Measurements from ENCODE around the gene HOPX.

- TF ChIP-seq, protein P1, sequence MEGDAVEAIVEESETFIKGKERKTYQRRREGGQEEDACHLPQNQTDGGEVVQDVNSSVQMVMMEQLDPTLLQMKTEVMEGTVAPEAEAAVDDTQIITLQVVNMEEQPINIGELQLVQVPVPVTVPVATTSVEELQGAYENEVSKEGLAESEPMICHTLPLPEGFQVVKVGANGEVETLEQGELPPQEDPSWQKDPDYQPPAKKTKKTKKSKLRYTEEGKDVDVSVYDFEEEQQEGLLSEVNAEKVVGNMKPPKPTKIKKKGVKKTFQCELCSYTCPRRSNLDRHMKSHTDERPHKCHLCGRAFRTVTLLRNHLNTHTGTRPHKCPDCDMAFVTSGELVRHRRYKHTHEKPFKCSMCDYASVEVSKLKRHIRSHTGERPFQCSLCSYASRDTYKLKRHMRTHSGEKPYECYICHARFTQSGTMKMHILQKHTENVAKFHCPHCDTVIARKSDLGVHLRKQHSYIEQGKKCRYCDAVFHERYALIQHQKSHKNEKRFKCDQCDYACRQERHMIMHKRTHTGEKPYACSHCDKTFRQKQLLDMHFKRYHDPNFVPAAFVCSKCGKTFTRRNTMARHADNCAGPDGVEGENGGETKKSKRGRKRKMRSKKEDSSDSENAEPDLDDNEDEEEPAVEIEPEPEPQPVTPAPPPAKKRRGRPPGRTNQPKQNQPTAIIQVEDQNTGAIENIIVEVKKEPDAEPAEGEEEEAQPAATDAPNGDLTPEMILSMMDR (conservative IDR thresholded peaks at IDR 0.05): no peak
- no peak for TF ChIP-seq EZH2 (IDR thresholded peaks at IDR 0.05; ENCODE audit: low read depth)
These were observed 25.3 kb downstream of the HOPX start for GRCh38 chr4:56655627-56656345.

Data from PC-9 (cell line).